ENCODE data around the gene CEP57L1. TPM values are rescaled to one million over a fixed set of nuclear protein-coding genes. Genes with fewer than 3 reads are reported as not detected.

Gene CEP57L1
- total and polyA plus RNA-seq, 2 donors (not counting 1 experiment from before 2014, with no cell fraction given), result 18.6 to 36.0 TPM

- TF ChIP-seq EZH2 (IDR thresholded peaks at IDR 0.05; ENCODE audit: low read length, missing control alignments) (no peak), CTCF (conservative IDR thresholded peaks at IDR 0.05 in 1 of 2, IDR thresholded peaks at IDR 0.05 in 1 of 2; ENCODE audit: low read depth in 1 of 2, low read length in 2 of 2) (no peak)
Observed at GRCh38 chr6:109212683-109213082, 117.4 kb downstream of the CEP57L1 start.

More at GRCh38 chr6:109212683-109213082, 117.4 kb downstream of the CEP57L1 start:
- no peaks in the 10 kb centered on the region for H3K9me3 ChIP-seq (ENCODE audit: control insufficient read depth, insufficient read depth, low read depth, low read length)
- H3K36me3 ChIP-seq (ENCODE audit: control insufficient read depth, insufficient read depth, low read length), result no peaks in the 10 kb centered on the region
- H2AFZ ChIP-seq (ENCODE audit: low read length), result no peak overlapping the region
- no peak overlapping the region for H3K4me2 ChIP-seq (ENCODE audit: extremely low read depth, insufficient read depth, low read length)
- no peak overlapping the region for H3K27ac ChIP-seq (ENCODE audit: insufficient read depth, low read length)
- no peak overlapping the region for H3K4me3 ChIP-seq (replicated peaks in 1 of 4; ENCODE audit: control extremely low read depth in 1 of 4, insufficient read depth in 1 of 4, low read depth in 3 of 4, low read length in 4 of 4)
- no peaks in the 10 kb centered on the region for H3K27me3 ChIP-seq (ENCODE audit: control insufficient read depth, insufficient read depth, low read length)
- H3K79me2 ChIP-seq (ENCODE audit: control insufficient read depth, insufficient read depth, low read length), result no peaks in the 10 kb centered on the region
- DNase-seq (ENCODE audit: low read depth in 2 of 2), result no peak
- H3K9ac ChIP-seq (ENCODE audit: insufficient read depth, low read length), result no peak overlapping the region
- no peaks in the 10 kb centered on the region for H4K20me1 ChIP-seq (ENCODE audit: control insufficient read depth, extremely low read depth, insufficient read depth, low read length)
- no peaks in the 10 kb centered on the region for H3K4me1 ChIP-seq (ENCODE audit: control insufficient read depth, extremely low read depth, insufficient read depth, low read length)

Other genes with a start within 250 kb of the CEP57L1 start
- 1.8 and 4.0 TPM in 2 replicates for gene ARMC2, start 247.1 kb upstream of the CEP57L1 start, total RNA-seq
- gene ARMC2, start 247.1 kb upstream of the CEP57L1 start, polyA plus RNA-seq, result 2.8 and 6.2 TPM in 2 replicates
- 30.6 and 34.5 TPM in 2 replicates for gene SESN1, start 661 bp upstream of the CEP57L1 start, total RNA-seq
- 12.7 and 16.7 TPM in 2 replicates for gene SESN1, start 661 bp upstream of the CEP57L1 start, polyA plus RNA-seq

Measured in fibroblast of lung (primary cell).